IMR-90 (cell line): Measurements from ENCODE around the gene ITCH. TPM values are rescaled to one million over a fixed set of nuclear protein-coding genes. Genes with fewer than 3 reads are reported as not detected.

Source experiments
- ATAC-seq: fragments of 200-7000 bp; cut with Tn5 transposase; 2 replicates; pipeline ENCODE4 v1.9.1; 2020; ENCODE audit warnings: low read depth, mild to moderate bottlenecking, moderate library complexity
- BruUV-seq: library from RNA; stranded (reverse); fragments of 400-500 nt; replicated peaks from 2 replicates; lab custom pipeline; 2021; lab: Mats Ljungman, UMichigan
- CTCF ChIA-PET: fragments of 300-600 bp; formaldehyde crosslinking; extraction: SDS; loops from one replicate; lab custom pipeline; 2021; ENCODE audit warnings: antibody characterized with exemption; lab: Yijun Ruan, JAX
- POLR2A ChIA-PET: fragments of 300-600 bp; sonication (Branson Sonifier 250); formaldehyde crosslinking; loops from one replicate; lab custom pipeline; 2022; ENCODE audit warnings: antibody characterized with exemption; ENCODE audit not compliant: unreplicated experiment; lab: Charles Lee
- DNase-seq: peaks from one replicate; pipeline ENCODE4 v3.0.0; 2013
- H2AFZ ChIP-seq: replicated peaks from 2 replicates; pipeline ENCODE3; 2013; ENCODE audit warnings: low read length, mild to moderate bottlenecking; ENCODE audit not compliant: poor library complexity
- H2AK5ac ChIP-seq: 2 replicates; pipeline ENCODE4 v1.6.1; 2013; ENCODE audit warnings: low read depth, low read length, inconsistent platforms
- H2AK9ac ChIP-seq: replicated peaks from 2 replicates; pipeline ENCODE3; 2013; ENCODE audit warnings: mild to moderate bottlenecking, low read depth, low read length, moderate library complexity; ENCODE audit not compliant: poor library complexity
- H2BK120ac ChIP-seq: 2 replicates; pipeline ENCODE4 v1.6.1; 2013; ENCODE audit warnings: low read depth, low read length, inconsistent platforms
- H2BK15ac ChIP-seq: 3 replicates; pipeline ENCODE4 v1.6.1; 2013; ENCODE audit warnings: low read depth, low read length, inconsistent platforms
- H2BK20ac ChIP-seq: 2 replicates; pipeline ENCODE4 v1.6.1; 2013; ENCODE audit warnings: low read depth, mild to moderate bottlenecking, inconsistent platforms, low read length, moderate library complexity
- H2BK5ac ChIP-seq: 2 replicates; pipeline ENCODE4 v1.6.1; 2013; ENCODE audit warnings: mild to moderate bottlenecking, low read depth, low read length, inconsistent platforms; ENCODE audit not compliant: poor library complexity, severe bottlenecking
- H3K14ac ChIP-seq: replicated peaks from 2 replicates; pipeline ENCODE4 v1.6.1; 2013; ENCODE audit warnings: low read depth, low read length, inconsistent platforms
- H3K18ac ChIP-seq: 2 replicates; pipeline ENCODE4 v1.6.1; 2013; ENCODE audit warnings: low read depth, low read length, control low read depth
- H3K23ac ChIP-seq: 2 replicates; pipeline ENCODE4 v1.6.1; 2013; ENCODE audit warnings: low read depth, low read length, inconsistent platforms
- H3K27ac ChIP-seq: 2 replicates; pipeline ENCODE4 v1.5.1; 2013; ENCODE audit warnings: mild to moderate bottlenecking, control low read depth, low read length; ENCODE audit not compliant: insufficient read depth
- H3K27me3 ChIP-seq: 2 replicates; pipeline ENCODE4 v1.6.1; 2013; ENCODE audit warnings: low read length; ENCODE audit not compliant: control insufficient read depth, insufficient read depth
- H3K36me3 ChIP-seq: 2 replicates; pipeline ENCODE4 v1.6.1; 2013; ENCODE audit warnings: low read length, mixed read lengths; ENCODE audit not compliant: control insufficient read depth, insufficient read depth
- H3K4ac ChIP-seq: 2 replicates; pipeline ENCODE4 v1.6.1; 2013; ENCODE audit warnings: low read depth, low read length, inconsistent platforms
- H3K4me1 ChIP-seq: 2 replicates; pipeline ENCODE4 v1.6.1; 2013; ENCODE audit warnings: low read length, mixed read lengths; ENCODE audit not compliant: control insufficient read depth, insufficient read depth
- H3K4me2 ChIP-seq: 2 replicates; pipeline ENCODE4 v1.6.1; 2013; ENCODE audit warnings: low read depth, mild to moderate bottlenecking, control low read depth, low read length, moderate library complexity
- H3K4me3 ChIP-seq: 2 replicates; pipeline ENCODE4 v1.5.1; 2013; ENCODE audit warnings: low read depth, mild to moderate bottlenecking, control low read depth, low read length, moderate library complexity; ENCODE audit not compliant: insufficient read depth
- H3K56ac ChIP-seq: 2 replicates; pipeline ENCODE4 v1.6.1; 2013; ENCODE audit warnings: low read length, inconsistent platforms; ENCODE audit not compliant: insufficient read depth; ENCODE audit errors: extremely low read depth
- H3K79me1 ChIP-seq, 2 experiments: 2 replicates each; pipeline ENCODE4 v1.6.1; 2013; ENCODE audit warnings: low read length in 2 of 2, inconsistent platforms in 1 of 2, low read depth in 1 of 2
- H3K9ac ChIP-seq: 2 replicates; pipeline ENCODE4 v1.6.1; 2013; ENCODE audit warnings: low read depth, low read length, control low read depth
- H3K9me1 ChIP-seq: 2 replicates; pipeline ENCODE4 v1.6.1; 2013; ENCODE audit warnings: low read length, inconsistent platforms; ENCODE audit not compliant: insufficient read depth
- H3K9me3 ChIP-seq: 2 replicates; pipeline ENCODE4 v1.6.1; 2013; ENCODE audit warnings: low read length; ENCODE audit not compliant: control insufficient read depth, insufficient read depth
- H4K20me1 ChIP-seq: 2 replicates; pipeline ENCODE4 v1.6.1; 2013; ENCODE audit warnings: low read length, inconsistent platforms; ENCODE audit not compliant: insufficient read depth
- H4K5ac ChIP-seq: 2 replicates; pipeline ENCODE4 v1.6.1; 2013; ENCODE audit warnings: mild to moderate bottlenecking, low read depth, low read length, control low read depth
- H4K8ac ChIP-seq, 2 experiments: 2 replicates each; pipeline ENCODE4 v1.6.1; 2013; ENCODE audit warnings: low read depth in 2 of 2, low read length in 2 of 2, control low read depth in 1 of 2, inconsistent platforms in 1 of 2
- H4K91ac ChIP-seq: 2 replicates; pipeline ENCODE4 v1.6.1; 2013; ENCODE audit warnings: low read depth, low read length, inconsistent platforms; ENCODE audit not compliant: insufficient read depth
- CEBPB ChIP-seq: IDR thresholded peaks from 2 replicates; pipeline ENCODE4 v1.6.1; 2012; ENCODE audit warnings: low read depth, low read length, improper control_type of control experiment
- MAZ ChIP-seq: IDR thresholded peaks from 2 replicates; pipeline ENCODE4 v1.6.1; 2012; ENCODE audit warnings: low read depth, mild to moderate bottlenecking, low read length, improper control_type of control experiment, moderate library complexity, borderline replicate concordance
- SMC3 ChIP-seq: fragments of 150-350 bp; IDR thresholded peaks from 2 replicates; pipeline ENCODE4 v1.6.1; 2016; ENCODE audit warnings: low read depth, mild to moderate bottlenecking, antibody characterized with exemption, low read length, moderate library complexity
- WGBS, 2 experiments: methylation state at CpG; one replicate each; pipeline versions ENCODE4 v1.1.5 to v1.1.7; 2013; ENCODE audit warnings: missing lambda C conversion rate in 2 of 2; ENCODE audit not compliant: insufficient read length in 1 of 2; ENCODE audit errors: extremely low coverage in 2 of 2; 5-methylcytosine and 5-hydroxymethylcytosine counted together
- dilution Hi-C: fragments of 300-500 bp; cut with HindIII; formaldehyde crosslinking; loops from one replicate; pipeline ENCODE4 v1.14.3; 2018; ENCODE audit warnings: low sequenced_read_pairs; ENCODE audit not compliant: unreplicated experiment
- in situ Hi-C: fragments of 300-500 bp; cut with MboI; formaldehyde crosslinking; loops from 3 replicates; pipeline ENCODE4 v1.14.3; 2019; ENCODE audit warnings: low sequenced_read_pairs, inconsistent platforms, mixed read lengths
- intact Hi-C: fragments of 100-400 bp; cut with micrococcal nuclease; formaldehyde crosslinking; loops from 2 replicates; pipeline ENCODE4 v1.10.0; 2022
- polyA plus RNA-seq, 3 experiments: library from polyadenylated mRNA; depleted of rRNA; stranded (reverse); fragments of >200 nt; gene quantifications; 2 replicates each; pipeline ENCODE4 v1.2.3, GENCODE V29; 2012; ENCODE audit warnings: low replicate concordance in 1 of 3
- total RNA-seq: library from RNA; depleted of rRNA; stranded (reverse); fragments of >200 nt; gene quantifications from 2 replicates; pipeline ENCODE4 v1.2.3, GENCODE V29; 2012

Gene ITCH
- total and polyA plus RNA-seq, 2 of the 4 experiments (the other 2 are of a cell fraction): 12.7 to 94.6 TPM

GRCh38 chr20:34491932-34492509, 128.9 kb downstream of the ITCH start:
- H3K9ac ChIP-seq: no peak overlapping the region
- peaks cover 18 to 42% of the 10 kb centered on the region in 2 experiments; a peak in 3 of 4 replicates for H3K79me1 ChIP-seq
- H2AK9ac ChIP-seq: no peak overlapping the region
- intact Hi-C loops: no loop called here
- POLR2A ChIA-PET: no interaction called here
- no peak overlapping the region for H4K5ac ChIP-seq
- CTCF ChIA-PET: no interaction called here
- H3K27ac ChIP-seq: no peak overlapping the region
- no peak overlapping the region for H2BK120ac ChIP-seq
- no peak overlapping the region for H3K4me2 ChIP-seq
- ATAC-seq: no peak
- no peak overlapping the region for H2AK5ac ChIP-seq
- no peak overlapping the region for H2BK15ac ChIP-seq
- dilution Hi-C loops: no loop called here
- no peak overlapping the region for H2BK20ac ChIP-seq
- H4K91ac ChIP-seq: no peak overlapping the region
- no peak overlapping the region for H3K23ac ChIP-seq
- H2AFZ ChIP-seq: no peak overlapping the region
- H4K8ac ChIP-seq: no peak overlapping the region
- H4K20me1 ChIP-seq: no peaks in the 10 kb centered on the region; the same call in 1 of the 2 replicates
- no peak for DNase-seq
- no peak overlapping the region for H3K14ac ChIP-seq
- in situ Hi-C loops: no loop called here
- H3K9me1 ChIP-seq: peaks cover 5% of the 10 kb centered on the region; the same call in 1 of the 2 replicates
- no peak overlapping the region for H2BK5ac ChIP-seq
- TF ChIP-seq MAZ (no peak), CEBPB (peak; percentile 22; the same call in 1 of the 2 replicates), SMC3 (no peak)
- WGBS, 2 experiments: no CpG with 5 or more reads among the region's 4 CpGs
- H3K9me3 ChIP-seq: no peaks in the 10 kb centered on the region
- BruUV-seq: no TSS peak
- no peak overlapping the region for H3K18ac ChIP-seq
- no peak overlapping the region for H3K56ac ChIP-seq
- peaks cover 54% of the 10 kb centered on the region for H3K36me3 ChIP-seq
- H3K4ac ChIP-seq: no peak overlapping the region
- no peaks in the 10 kb centered on the region for H3K27me3 ChIP-seq
- no peaks in the 10 kb centered on the region for H3K4me1 ChIP-seq
- H3K4me3 ChIP-seq: no peak overlapping the region
